Measurements from ENCODE around the gene COA8. TPM values are rescaled to one million over a fixed set of nuclear protein-coding genes. Genes with fewer than 3 reads are reported as not detected.

Gene COA8
- total and polyA plus RNA-seq, 2 of the 13 experiments (the other 11 are each of a cell fraction or from before 2014, with no cell fraction given) = 10.9 to 25.1 TPM

DNA sequence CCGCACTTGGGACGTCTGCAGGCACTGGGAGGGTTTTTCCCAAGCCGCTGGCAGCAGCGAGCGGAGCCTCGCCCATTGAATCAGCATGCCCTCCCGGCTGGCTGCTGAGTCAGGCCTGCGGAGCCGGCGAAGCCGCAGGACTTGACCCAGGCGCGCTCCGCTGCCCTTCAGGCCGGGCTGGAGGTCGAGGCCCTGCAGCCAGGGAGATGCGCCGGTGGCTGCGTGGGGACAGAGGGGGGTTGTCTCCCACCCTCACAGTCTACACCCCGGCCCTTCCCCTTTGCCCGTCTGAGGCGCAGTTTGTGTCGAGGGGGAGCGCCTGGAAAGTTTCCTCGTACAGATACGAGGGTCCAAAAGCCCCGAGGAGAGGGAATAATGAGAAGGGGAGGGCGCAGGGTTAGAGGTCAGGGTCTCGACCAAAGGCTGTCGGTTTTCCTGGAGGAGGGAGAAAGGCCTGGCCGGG, 65.5 kb downstream of the COA8 start (continued):
- no peak for TF ChIP-seq MEF2D (CRISPR knock-in tag; IDR thresholded peaks at IDR 0.05)
- no peak for TF ChIP-seq RBAK (CRISPR knock-in tag; IDR thresholded peaks at IDR 0.05)
- TF ChIP-seq, protein P1, sequence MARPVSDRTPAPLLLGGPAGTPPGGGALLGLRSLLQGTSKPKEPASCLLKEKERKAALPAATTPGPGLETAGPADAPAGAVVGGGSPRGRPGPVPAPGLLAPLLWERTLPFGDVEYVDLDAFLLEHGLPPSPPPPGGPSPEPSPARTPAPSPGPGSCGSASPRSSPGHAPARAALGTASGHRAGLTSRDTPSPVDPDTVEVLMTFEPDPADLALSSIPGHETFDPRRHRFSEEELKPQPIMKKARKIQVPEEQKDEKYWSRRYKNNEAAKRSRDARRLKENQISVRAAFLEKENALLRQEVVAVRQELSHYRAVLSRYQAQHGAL (CRISPR knock-in tag; IDR thresholded peaks at IDR 0.05; ENCODE audit: not compliant biosample characterization) = no peak
- no peak for TF ChIP-seq ZNF616 (CRISPR knock-in tag; IDR thresholded peaks at IDR 0.05; ENCODE audit: low read depth)
- TF ChIP-seq SMAD1 (CRISPR knock-in tag; IDR thresholded peaks at IDR 0.05; ENCODE audit: borderline replicate concordance, low read depth) = peak; percentile 48; the same call in 1 of the 2 replicates
- TF ChIP-seq MTF2 (CRISPR knock-in tag; IDR thresholded peaks at IDR 0.05; ENCODE audit: borderline replicate concordance) = no peak
- TF ChIP-seq IRX3 (CRISPR knock-in tag; IDR thresholded peaks at IDR 0.05; ENCODE audit: borderline replicate concordance, low read depth) = no peak; the same call in 1 of the 2 replicates
- TF ChIP-seq NR2F1 (CRISPR knock-in tag; IDR thresholded peaks at IDR 0.05) = peak in 1 of 2 experiments; percentile 80; a peak in 2 of 4 replicates
- TF ChIP-seq, protein P2, sequence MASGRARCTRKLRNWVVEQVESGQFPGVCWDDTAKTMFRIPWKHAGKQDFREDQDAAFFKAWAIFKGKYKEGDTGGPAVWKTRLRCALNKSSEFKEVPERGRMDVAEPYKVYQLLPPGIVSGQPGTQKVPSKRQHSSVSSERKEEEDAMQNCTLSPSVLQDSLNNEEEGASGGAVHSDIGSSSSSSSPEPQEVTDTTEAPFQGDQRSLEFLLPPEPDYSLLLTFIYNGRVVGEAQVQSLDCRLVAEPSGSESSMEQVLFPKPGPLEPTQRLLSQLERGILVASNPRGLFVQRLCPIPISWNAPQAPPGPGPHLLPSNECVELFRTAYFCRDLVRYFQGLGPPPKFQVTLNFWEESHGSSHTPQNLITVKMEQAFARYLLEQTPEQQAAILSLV (CRISPR knock-in tag; IDR thresholded peaks at IDR 0.05; ENCODE audit: borderline replicate concordance) = no peak
- no peak for TF ChIP-seq ZNF333 (CRISPR knock-in tag; IDR thresholded peaks at IDR 0.05; ENCODE audit: borderline replicate concordance)
- no peak for TF ChIP-seq ZNF343 (CRISPR knock-in tag; IDR thresholded peaks at IDR 0.05)
- peak; percentile 45; the same call in 1 of the 2 replicates for TF ChIP-seq RARA (CRISPR knock-in tag; IDR thresholded peaks at IDR 0.05)
- no peak for TF ChIP-seq GLMP (CRISPR knock-in tag; IDR thresholded peaks at IDR 0.05; ENCODE audit: borderline replicate concordance)
- TF ChIP-seq MLX (CRISPR knock-in tag; IDR thresholded peaks at IDR 0.05) = no peak
- no peak for TF ChIP-seq ZNF850 (CRISPR knock-in tag; conservative IDR thresholded peaks at IDR 0.05)
- no peak for TF ChIP-seq ZNF678 (CRISPR knock-in tag; IDR thresholded peaks at IDR 0.05)
- TF ChIP-seq ZMYM4 (CRISPR knock-in tag; IDR thresholded peaks at IDR 0.05) = no peak
- TF ChIP-seq NFYC (CRISPR knock-in tag; IDR thresholded peaks at IDR 0.05) = no peak
- TF ChIP-seq SIX4 (CRISPR knock-in tag; IDR thresholded peaks at IDR 0.05) = no peak
- no peak for TF ChIP-seq MTERF4 (CRISPR knock-in tag; IDR thresholded peaks at IDR 0.05)
- TF ChIP-seq ZKSCAN5 (CRISPR knock-in tag; IDR thresholded peaks at IDR 0.05) = no peak
- TF ChIP-seq ZNF75D (CRISPR knock-in tag; IDR thresholded peaks at IDR 0.05; ENCODE audit: borderline replicate concordance) = no peak
- TF ChIP-seq IKZF1 (IDR thresholded peaks at IDR 0.05) = no peak
- no peak for TF ChIP-seq ZNF260 (CRISPR knock-in tag; IDR thresholded peaks at IDR 0.05; ENCODE audit: borderline replicate concordance, low read depth)
- no peak for TF ChIP-seq ISL2 (CRISPR knock-in tag; IDR thresholded peaks at IDR 0.05)
- no peak for TF ChIP-seq CC2D1A (CRISPR knock-in tag; IDR thresholded peaks at IDR 0.05)
- no peak for TF ChIP-seq ZFP36 (IDR thresholded peaks at IDR 0.05; ENCODE audit: borderline replicate concordance, low read depth, low read length, partially characterized antibody)
- TF ChIP-seq LCORL (IDR thresholded peaks at IDR 0.05) = no peak
- TF ChIP-seq LCORL (CRISPR knock-in tag; IDR thresholded peaks at IDR 0.05) = no peak; the same call in 1 of the 2 replicates

Data from HepG2 (cell line).